Lung (tissue), 12 donors: ENCODE measurements around the gene CDC34. TPM values are rescaled to one million over a fixed set of nuclear protein-coding genes. Genes with fewer than 3 reads are reported as not detected.

Experiments used
- ATAC-seq: fragments of 200-7000 bp; cut with Tn5 transposase; one replicate; pipeline ENCODE4 v1.9.1; 2020; ENCODE audit warnings: moderate number of reproducible peaks; ENCODE audit not compliant: insufficient read depth, low FRiP score
- DNase-seq, 3 donors: peaks; one replicate each; pipeline ENCODE4 v3.0.0-alpha.2; 2013 to 2017
- H3K27ac ChIP-seq, 2 donors: one replicate each; pipeline ENCODE4 v1.5.1; 2013; ENCODE audit warnings: mild to moderate bottlenecking in 2 of 2, moderate library complexity in 2 of 2, control low read depth in 1 of 2, inconsistent platforms in 1 of 2, low read depth in 1 of 2, low read length in 1 of 2
- H3K27me3 ChIP-seq, 3 donors: one replicate each; pipeline ENCODE4 v1.5.1; 2013; ENCODE audit warnings: low read length in 2 of 3; ENCODE audit not compliant: control insufficient read depth in 3 of 3, insufficient read depth in 3 of 3
- H3K36me3 ChIP-seq, 4 donors: one replicate each; pipeline ENCODE4 v1.5.1; 2013; ENCODE audit warnings: low read length in 4 of 4, mild to moderate bottlenecking in 1 of 4, moderate library complexity in 1 of 4; ENCODE audit not compliant: control insufficient read depth in 4 of 4, insufficient read depth in 4 of 4
- H3K4me1 ChIP-seq, 5 donors: one replicate each; pipeline ENCODE4 v1.5.1; 2013; ENCODE audit warnings: low read length in 5 of 5, mild to moderate bottlenecking in 2 of 5, moderate library complexity in 1 of 5; ENCODE audit not compliant: control insufficient read depth in 5 of 5, insufficient read depth in 5 of 5
- H3K4me3 ChIP-seq: one replicate; pipeline ENCODE4 v1.5.1; 2013; ENCODE audit warnings: mild to moderate bottlenecking, control low read depth, moderate library complexity
- H3K9ac ChIP-seq, 2 donors: one replicate each; pipeline ENCODE4 v1.5.1; 2013; ENCODE audit warnings: low read length in 2 of 2, control low read depth in 1 of 2; ENCODE audit not compliant: insufficient read depth in 1 of 2
- H3K9me3 ChIP-seq, 4 donors: one replicate each; pipeline ENCODE4 v1.5.1; 2013; ENCODE audit warnings: low read length in 3 of 4, mild to moderate bottlenecking in 1 of 4, moderate library complexity in 1 of 4; ENCODE audit not compliant: control insufficient read depth in 4 of 4, insufficient read depth in 3 of 4
- WGBS, 2 donors: extraction: QIAGEN DNeasy Blood & Tissue Kit; methylation state at CpG; one replicate each; pipeline ENCODE4 v1.1.7; 2013; 5-methylcytosine and 5-hydroxymethylcytosine counted together
- polyA plus RNA-seq, 2 donors: library from polyadenylated mRNA; stranded (reverse); fragments of 200-250 nt; gene quantifications; one replicate each; pipeline ENCODE4 v1.2.1, GENCODE V29; 2013
- total RNA-seq, 2 donors: library from RNA; depleted of rRNA in 1 of 2; stranded (reverse); fragments of >200 nt in 1 of 2; gene quantifications; one replicate each; pipeline ENCODE4 v1.2.1, GENCODE V29; 2014 to 2021
- TF ChIP-seq, protein P1 (sequence below): IDR thresholded peaks from 2 replicates; pipeline ENCODE4 v1.5.1; 2012; ENCODE audit warnings: mild to moderate bottlenecking; ENCODE audit errors: control extremely low read depth, extremely low read depth
- donor health status: control.
- donor health status: control.
- donor health status: Bipolar disorder and iron deficiency.
- donor health status: healthy.
- donor health status: DM: yes; HTN: yes; CAD: no.

CDC34 gene
- total and polyA plus RNA-seq, 4 donors = 42.9 to 89.1 (median 60.1) TPM

GRCh38 chr19:579842-580155 is 48.2 kb downstream of the CDC34 start:
- Histone ChIP-seq H3K36me3 (peaks cover 2 to 61% (median 7%) of the 10 kb centered on the region in 4 donors), H3K27ac (no peak overlapping the region), H3K27me3 (no peaks in the 10 kb centered on the region), H3K9me3 (no peaks in the 10 kb centered on the region), H3K4me1 (peaks cover 0 to 16% (median 7%) of the 10 kb centered on the region in 5 donors), H3K4me3 (no peak overlapping the region), H3K9ac (no peak overlapping the region)
- TF ChIP-seq, protein P1, sequence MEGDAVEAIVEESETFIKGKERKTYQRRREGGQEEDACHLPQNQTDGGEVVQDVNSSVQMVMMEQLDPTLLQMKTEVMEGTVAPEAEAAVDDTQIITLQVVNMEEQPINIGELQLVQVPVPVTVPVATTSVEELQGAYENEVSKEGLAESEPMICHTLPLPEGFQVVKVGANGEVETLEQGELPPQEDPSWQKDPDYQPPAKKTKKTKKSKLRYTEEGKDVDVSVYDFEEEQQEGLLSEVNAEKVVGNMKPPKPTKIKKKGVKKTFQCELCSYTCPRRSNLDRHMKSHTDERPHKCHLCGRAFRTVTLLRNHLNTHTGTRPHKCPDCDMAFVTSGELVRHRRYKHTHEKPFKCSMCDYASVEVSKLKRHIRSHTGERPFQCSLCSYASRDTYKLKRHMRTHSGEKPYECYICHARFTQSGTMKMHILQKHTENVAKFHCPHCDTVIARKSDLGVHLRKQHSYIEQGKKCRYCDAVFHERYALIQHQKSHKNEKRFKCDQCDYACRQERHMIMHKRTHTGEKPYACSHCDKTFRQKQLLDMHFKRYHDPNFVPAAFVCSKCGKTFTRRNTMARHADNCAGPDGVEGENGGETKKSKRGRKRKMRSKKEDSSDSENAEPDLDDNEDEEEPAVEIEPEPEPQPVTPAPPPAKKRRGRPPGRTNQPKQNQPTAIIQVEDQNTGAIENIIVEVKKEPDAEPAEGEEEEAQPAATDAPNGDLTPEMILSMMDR = no peak
- no peak for ATAC-seq
- no peak for DNase-seq
- WGBS, 2 donors = 94 to 97% methylated on average over 11 of the region's 11 CpGs

- WGBS, 2 donors = 93 to 96% methylated on average over 22 of the region's 22 CpGs
- TF ChIP-seq, protein P1 = no peak
- H3K36me3 ChIP-seq = peaks cover 2 to 61% (median 7%) of the 10 kb centered on the region in 4 donors
These were observed 48.8 kb downstream of the CDC34 start for GRCh38 chr19:580274-580835.

DNA sequence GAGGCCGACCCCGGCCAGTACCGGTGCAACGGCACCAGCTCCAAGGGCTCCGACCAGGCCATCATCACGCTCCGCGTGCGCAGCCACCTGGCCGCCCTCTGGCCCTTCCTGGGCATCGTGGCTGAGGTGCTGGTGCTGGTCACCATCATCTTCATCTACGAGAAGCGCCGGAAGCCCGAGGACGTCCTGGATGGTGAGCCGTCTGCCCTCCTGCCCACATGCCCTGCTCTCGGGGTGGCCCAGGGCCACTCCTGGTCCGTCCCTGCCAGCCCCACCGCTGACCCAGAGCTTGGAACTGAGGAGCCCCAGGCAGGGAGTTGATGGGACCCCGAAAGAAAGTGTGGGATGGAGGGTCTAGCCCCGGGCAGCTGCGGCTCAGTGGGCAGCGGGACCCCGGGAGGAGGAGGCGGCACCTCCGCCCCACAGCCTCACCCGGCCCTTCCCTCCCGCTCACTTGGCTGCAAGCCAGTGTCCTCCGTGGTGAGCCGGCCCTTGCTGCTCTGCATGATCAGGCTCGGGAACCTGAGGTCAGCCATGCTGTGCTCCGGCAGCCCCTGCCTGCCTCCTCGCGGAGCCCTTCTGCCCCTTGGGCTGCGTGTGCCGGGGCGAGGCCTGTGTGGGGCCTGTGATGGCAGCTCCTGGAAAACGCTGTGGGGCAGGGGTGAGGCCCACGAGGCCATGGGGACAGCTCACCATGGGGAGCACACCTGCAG is 50.0 kb downstream of the CDC34 start:
- Histone ChIP-seq H3K36me3 (peaks cover 2 to 58% (median 7%) of the 10 kb centered on the region in 4 donors), H3K9me3 (no peaks in the 10 kb centered on the region), H3K4me3 (no peak overlapping the region), H3K9ac (no peak overlapping the region), H3K4me1 (peaks cover 0 to 6% (median 0%) of the 10 kb centered on the region in 5 donors), H3K27me3 (no peaks in the 10 kb centered on the region), H3K27ac (no peak overlapping the region)
- DNase-seq (no peak), ATAC-seq (no peak)
- 91% methylated on average over 40 of the region's 40 CpGs for WGBS, 2 donors
- TF ChIP-seq, protein P1 = no peak

More at GRCh38 chr19:580274-580835, 48.8 kb downstream of the CDC34 start:
- H3K4me3 ChIP-seq = no peak overlapping the region
- H3K27me3 ChIP-seq = no peaks in the 10 kb centered on the region
- no peak for ATAC-seq
- no peak overlapping the region for H3K27ac ChIP-seq
- H3K9ac ChIP-seq = no peak overlapping the region
- DNase-seq = no peak
- H3K9me3 ChIP-seq = no peaks in the 10 kb centered on the region
- peaks cover 0 to 11% (median 3%) of the 10 kb centered on the region in 5 donors for H3K4me1 ChIP-seq
